ENCODE results near the gene SGCG. TPM values are rescaled to one million over a fixed set of nuclear protein-coding genes. Genes with fewer than 3 reads are reported as not detected.

SGCG gene
- total and polyA plus RNA-seq, 10 of the 15 experiments (the other 5 are each of a cell fraction or from before 2014, with no cell fraction given), result not detected

GRCh38 chr13:23288564-23288963 lies 107.8 kb downstream of the SGCG start:
- in situ Hi-C loops (cut with MboI), result no loop called here

More at GRCh38 chr13:23288564-23288963, 107.8 kb downstream of the SGCG start:
- Histone ChIP-seq H3K9me3 (replicated peaks; ENCODE audit: control insufficient read depth, insufficient read depth, low read length) (no peaks in the 10 kb centered on the region), H3K4me3 (no peak overlapping the region), H3K9ac (ENCODE audit: control insufficient read depth, insufficient read depth, low read length) (no peak overlapping the region), H2AFZ (ENCODE audit: control insufficient read depth, low read depth, low read length) (no peak overlapping the region), H3K27me3 (replicated peaks in 1 of 2; ENCODE audit: control insufficient read depth in 2 of 2, insufficient read depth in 2 of 2, low read length in 1 of 2) (no peaks in the 10 kb centered on the region), H3K4me1 (ENCODE audit: control insufficient read depth, insufficient read depth, low read length) (no peaks in the 10 kb centered on the region), H4K20me1 (ENCODE audit: control insufficient read depth, insufficient read depth) (no peaks in the 10 kb centered on the region), H3K27ac (ENCODE audit: control insufficient read depth, insufficient read depth) (no peak overlapping the region), H3K36me3 (ENCODE audit: control insufficient read depth in 2 of 2, insufficient read depth in 2 of 2, low read length in 1 of 2) (no peaks in the 10 kb centered on the region), H3K4me2 (ENCODE audit: control insufficient read depth, insufficient read depth) (no peak overlapping the region), H3K79me2 (ENCODE audit: control insufficient read depth, insufficient read depth, low read length) (no peaks in the 10 kb centered on the region)
- WGBS (ENCODE audit: insufficient coverage, insufficient replicate concordance, low lambda C conversion rate, missing lambda C conversion rate), result 100% methylated on average over 1 of the region's 1 CpG
- intact Hi-C loops (cut with micrococcal nuclease; ENCODE audit: unreplicated experiment), result no loop called here
- FAIRE-seq, result no peak
- ChIA-PET POLR2A (no interaction called here), CTCF (no interaction called here), SMC1A (ENCODE audit: uncharacterized antibody, unreplicated experiment) (no interaction called here), RAD21 (ENCODE audit: unreplicated experiment) (no interaction called here)
- no peak for DNase-seq (ENCODE audit: low read depth, low spot score)
- ATAC-seq, result no peak
- no TSS peak for BruUV-seq (replicated peaks)
- TF ChIP-seq SMAD1 (IDR thresholded peaks at IDR 0.05; ENCODE audit: low read depth, partially characterized antibody), result no peak
- no peak for TF ChIP-seq MEF2B (IDR thresholded peaks at IDR 0.05; ENCODE audit: partially characterized antibody, poor library complexity, severe bottlenecking)
- no peak for TF ChIP-seq YBX1 (IDR thresholded peaks at IDR 0.05)
- no peak for TF ChIP-seq FOXM1 (IDR thresholded peaks at IDR 0.05; ENCODE audit: low read depth, low read length)
- TF ChIP-seq MTA3 (IDR thresholded peaks at IDR 0.05; ENCODE audit: borderline replicate concordance, low read length), result no peak
- TF ChIP-seq RUNX3 (IDR thresholded peaks at IDR 0.05; ENCODE audit: low read length), result no peak
- no peak for TF ChIP-seq SIN3A (IDR thresholded peaks at IDR 0.05; ENCODE audit: low read depth, low read length)
- TF ChIP-seq CHD1 (IDR thresholded peaks at IDR 0.05; ENCODE audit: low read depth, low read length), result no peak
- no peak for TF ChIP-seq SMAD5 (IDR thresholded peaks at IDR 0.05; ENCODE audit: low read depth)
- no peak for TF ChIP-seq CBFB (IDR thresholded peaks at IDR 0.05; ENCODE audit: low read depth)
- no peak for TF ChIP-seq ZNF384 (IDR thresholded peaks at IDR 0.05; ENCODE audit: borderline replicate concordance, low read depth, low read length)
- no peak for TF ChIP-seq ZBTB11 (CRISPR knock-in tag; IDR thresholded peaks at IDR 0.05)

All from GM12878 (cell line).